ENCODE measurements around the gene CALCOCO1. TPM values are rescaled to one million over a fixed set of nuclear protein-coding genes. Genes with fewer than 3 reads are reported as not detected.

The CALCOCO1 gene
- total RNA-seq, 1 experiment from 2014 or later: 48.0 TPM

DNA sequence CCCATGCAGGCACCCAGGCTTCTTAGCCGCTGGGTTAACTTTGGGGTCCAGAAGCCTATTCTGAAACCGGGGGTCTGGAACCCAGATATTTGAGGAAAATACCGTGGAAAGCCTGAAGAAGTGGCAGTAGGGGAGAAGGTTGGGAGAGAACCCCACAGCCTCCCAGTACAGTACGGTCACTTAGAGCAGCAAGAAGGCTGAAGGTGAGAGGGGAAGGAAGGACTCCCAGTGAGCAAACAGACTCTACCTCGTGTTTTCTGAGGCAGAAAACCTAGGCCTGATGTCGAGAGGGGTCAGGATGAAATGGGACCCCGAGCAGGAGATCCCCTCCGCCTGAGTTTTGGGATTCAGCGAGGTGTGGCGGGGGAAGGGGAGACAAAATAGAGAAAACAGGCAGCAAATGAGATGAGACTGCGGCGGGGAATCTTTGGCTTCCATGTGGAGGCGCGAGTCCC, 10.7 kb upstream of the CALCOCO1 start:
- Histone ChIP-seq H3K4me1 (ENCODE audit: control insufficient read depth, insufficient read depth, low read length) (peaks cover 2% of the 10 kb centered on the region; the same call in 1 of the 2 replicates), H3K36me3 (ENCODE audit: control insufficient read depth, insufficient read depth, low read length) (no peaks in the 10 kb centered on the region), H3K27ac (ENCODE audit: low read length) (no peak overlapping the region), H3K4me3 (ENCODE audit: low read depth in 2 of 2, low read length in 2 of 2) (no peak overlapping the region), H3K27me3 (ENCODE audit: control insufficient read depth, insufficient read depth, low read length) (no peaks in the 10 kb centered on the region), H3K9me3 (ENCODE audit: control insufficient read depth, insufficient read depth, low read depth, low read length) (no peaks in the 10 kb centered on the region)
- ChIA-PET CTCF (interaction anchor here (0.8 kb wide), 1 partner anchor 19 kb away, joined by 4 read pairs; no protein-coding TSS in a partner anchor), POLR2A (no interaction called here)
- ATAC-seq (no peak), DNase-seq (ENCODE audit: low read depth, low spot score) (no peak)
- no peak for TF ChIP-seq SIN3A (IDR thresholded peaks at IDR 0.05; ENCODE audit: borderline replicate concordance, insufficient read depth, low read depth, low read length)
- TF ChIP-seq CTCF (IDR thresholded peaks at IDR 0.05): no peak
- no peak for TF ChIP-seq TCF7L2 (IDR thresholded peaks at IDR 0.05; ENCODE audit: low read depth, low read length)
- no peak for TF ChIP-seq REST (IDR thresholded peaks at IDR 0.05; ENCODE audit: insufficient read depth in 1 of 2, low read depth in 2 of 2, low read length in 1 of 2)
- TF ChIP-seq POLR2AphosphoS5 (IDR thresholded peaks at IDR 0.05; ENCODE audit: low read depth, low read length): no peak
- no TSS peak for BruUV-seq (replicated peaks)
- in situ Hi-C loops (cut with HindIII; ENCODE audit: low pct_unique_long_range_greater_than_20kb, low sequenced_read_pairs) (no loop called here), intact Hi-C loops (cut with micrococcal nuclease; ENCODE audit: unreplicated experiment) (no loop called here)

DNA sequence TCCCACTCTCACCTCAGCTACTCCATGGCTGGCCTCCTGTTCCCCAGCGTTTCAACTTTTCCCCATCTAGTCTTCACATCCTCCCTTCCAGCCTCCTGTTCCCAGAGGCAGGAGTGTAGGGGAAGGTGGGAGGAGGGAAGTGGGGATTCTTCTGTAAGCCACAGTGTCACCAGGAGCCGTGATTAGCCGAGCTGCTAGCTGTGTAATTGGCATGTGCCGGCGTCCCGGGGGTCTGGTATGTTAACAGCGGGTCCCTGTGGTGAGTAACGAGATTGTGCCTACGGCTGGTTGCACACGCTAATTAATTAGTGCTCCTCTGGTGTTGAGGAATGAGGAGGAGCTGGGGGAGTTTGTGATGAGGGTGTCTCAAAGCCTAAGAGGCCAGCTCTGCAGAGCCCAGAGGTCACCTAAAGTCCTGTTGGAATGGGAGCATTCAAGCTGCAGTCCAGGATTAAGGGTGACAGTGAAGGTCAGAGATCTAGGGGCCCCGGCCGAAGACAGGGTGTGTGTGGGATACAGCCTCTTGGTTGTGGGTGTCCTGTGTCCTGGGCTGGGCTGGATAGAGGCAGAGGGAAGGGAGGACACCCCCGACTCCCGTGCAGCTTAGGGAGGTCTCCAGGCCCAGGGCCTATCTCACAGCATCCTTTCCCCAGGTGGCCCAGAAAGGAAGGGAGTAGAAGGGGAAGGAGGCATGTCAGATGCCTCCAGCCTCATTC, 10.0 kb upstream of the CALCOCO1 start:
- no peaks in the 10 kb centered on the region for H3K36me3 ChIP-seq (ENCODE audit: control insufficient read depth, insufficient read depth, low read length)
- ChIA-PET POLR2A (no interaction called here), CTCF (interaction anchor here (0.8 kb wide), 1 partner anchor 20 kb away, joined by 4 read pairs; no protein-coding TSS in a partner anchor)
- H3K27me3 ChIP-seq (ENCODE audit: control insufficient read depth, insufficient read depth, low read length): no peaks in the 10 kb centered on the region
- H3K4me3 ChIP-seq (ENCODE audit: low read depth in 2 of 2, low read length in 2 of 2): no peak overlapping the region
- no TSS peak for BruUV-seq (replicated peaks)
- no peaks in the 10 kb centered on the region for H3K9me3 ChIP-seq (ENCODE audit: control insufficient read depth, insufficient read depth, low read depth, low read length)
- TF ChIP-seq POLR2AphosphoS5 (IDR thresholded peaks at IDR 0.05; ENCODE audit: low read depth, low read length) (no peak), TCF7L2 (IDR thresholded peaks at IDR 0.05; ENCODE audit: low read depth, low read length) (no peak), CTCF (IDR thresholded peaks at IDR 0.05) (no peak), SIN3A (IDR thresholded peaks at IDR 0.05; ENCODE audit: borderline replicate concordance, insufficient read depth, low read depth, low read length) (no peak), REST (IDR thresholded peaks at IDR 0.05; ENCODE audit: insufficient read depth in 1 of 2, low read depth in 2 of 2, low read length in 1 of 2) (no peak)
- in situ Hi-C loops (cut with HindIII; ENCODE audit: low pct_unique_long_range_greater_than_20kb, low sequenced_read_pairs): no loop called here
- intact Hi-C loops (cut with micrococcal nuclease; ENCODE audit: unreplicated experiment): no loop called here
- DNase-seq (ENCODE audit: low read depth, low spot score): no peak
- H3K4me1 ChIP-seq (ENCODE audit: control insufficient read depth, insufficient read depth, low read length): peaks cover 2% of the 10 kb centered on the region; the same call in 1 of the 2 replicates
- no peak overlapping the region for H3K27ac ChIP-seq (ENCODE audit: low read length)
- ATAC-seq: no peak
